ENCODE data around the gene ATXN7L1. TPM values are rescaled to one million over a fixed set of nuclear protein-coding genes. Genes with fewer than 3 reads are reported as not detected.

The ATXN7L1 gene
- total and polyA plus RNA-seq, 9 donors = 5.0 to 17.6 (median 11.4) TPM

GRCh38 chr7:105860793-105861192 lies 15.6 kb downstream of the ATXN7L1 start:
- Histone ChIP-seq H3K9me3 (no peaks in the 10 kb centered on the region), H3K27ac (no peak overlapping the region), H3K4me3 (no peak overlapping the region), H3K27me3 (no peaks in the 10 kb centered on the region), H3K4me1 (ENCODE audit: insufficient read depth) (peaks cover 1% of the 10 kb centered on the region), H3K36me3 (no peaks in the 10 kb centered on the region)
- intact Hi-C loops (cut with DNase I) = no loop called here
- no peak for DNase-seq
- 91 to 94% (median 91%) methylated on average over 8 of the region's 8 CpGs for WGBS, 3 donors
- TF ChIP-seq CTCF (IDR thresholded peaks at IDR 0.05) (no peak), EP300 (IDR thresholded peaks at IDR 0.05) (no peak), POLR2A (IDR thresholded peaks at IDR 0.05) (no peak)

- WGBS, 3 donors = 88 to 90% (median 89%) methylated on average over 2 of the region's 2 CpGs
These were observed 19.1 kb downstream of the ATXN7L1 start for GRCh38 chr7:105857009-105857952.

DNA sequence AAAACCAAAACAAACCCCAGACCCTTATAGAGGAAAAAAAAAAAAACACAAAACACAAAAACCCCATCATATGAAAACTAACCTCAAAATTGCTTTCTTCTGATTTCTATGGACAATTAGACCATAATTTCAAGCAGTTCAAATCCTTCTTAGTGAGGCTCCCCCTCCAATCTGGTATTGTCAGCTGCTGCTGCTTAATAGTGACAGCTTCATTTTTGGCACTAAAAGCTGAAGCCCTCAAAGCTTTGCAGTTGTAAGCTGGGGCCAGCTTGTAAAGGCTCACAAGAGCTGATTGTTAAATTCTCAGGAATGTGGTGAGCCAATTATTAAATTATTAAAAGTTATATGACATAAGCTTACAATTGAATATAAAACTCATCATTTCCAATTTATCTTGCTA lies 21.9 kb downstream of the ATXN7L1 start:
- TF ChIP-seq CTCF (IDR thresholded peaks at IDR 0.05) (no peak), EP300 (IDR thresholded peaks at IDR 0.05) (no peak), POLR2A (IDR thresholded peaks at IDR 0.05) (no peak)
- Histone ChIP-seq H3K4me1 (ENCODE audit: insufficient read depth) (no peaks in the 10 kb centered on the region), H3K27me3 (no peaks in the 10 kb centered on the region), H3K4me3 (no peak overlapping the region), H3K9me3 (no peaks in the 10 kb centered on the region), H3K27ac (no peak overlapping the region), H3K36me3 (no peaks in the 10 kb centered on the region)
- intact Hi-C loops (cut with DNase I) = no loop called here
- no peak for DNase-seq

More at GRCh38 chr7:105857009-105857952, 19.1 kb downstream of the ATXN7L1 start:
- intact Hi-C loops (cut with DNase I) = no loop called here
- no peaks in the 10 kb centered on the region for H3K9me3 ChIP-seq
- no peak overlapping the region for H3K27ac ChIP-seq
- H3K36me3 ChIP-seq = no peaks in the 10 kb centered on the region
- TF ChIP-seq POLR2A (IDR thresholded peaks at IDR 0.05) (no peak), CTCF (IDR thresholded peaks at IDR 0.05) (no peak), EP300 (IDR thresholded peaks at IDR 0.05) (no peak)
- peaks cover 1% of the 10 kb centered on the region for H3K4me1 ChIP-seq (ENCODE audit: insufficient read depth)
- no peak overlapping the region for H3K4me3 ChIP-seq
- H3K27me3 ChIP-seq = no peaks in the 10 kb centered on the region
- DNase-seq = no peak

- Histone ChIP-seq H3K9me3 (no peaks in the 10 kb centered on the region), H3K27me3 (no peaks in the 10 kb centered on the region), H3K27ac (no peak overlapping the region), H3K4me3 (no peak overlapping the region), H3K4me1 (ENCODE audit: insufficient read depth) (no peaks in the 10 kb centered on the region), H3K36me3 (no peaks in the 10 kb centered on the region)
- WGBS, 3 donors = 45 to 61% (median 59%) methylated on average over 17 of the region's 17 CpGs
- TF ChIP-seq POLR2A (IDR thresholded peaks at IDR 0.05) = no peak
- no peak for TF ChIP-seq CTCF (IDR thresholded peaks at IDR 0.05)
- no peak for TF ChIP-seq EP300 (IDR thresholded peaks at IDR 0.05)
- DNase-seq = no peak
- intact Hi-C loops (cut with DNase I) = no loop called here
These were observed 22.4 kb downstream of the ATXN7L1 start for GRCh38 chr7:105853931-105854419.
